ENCODE measurements around the gene FLAD1. TPM values are rescaled to one million over a fixed set of nuclear protein-coding genes. Genes with fewer than 3 reads are reported as not detected.
A peak's percentile ranks its signal among the peaks of the same experiment; 100 is the strongest.

The FLAD1 gene
- total and polyA plus RNA-seq, 2 of the 4 experiments (the other 2 are of a cell fraction): 26.3 to 37.3 TPM

- ChIA-PET POLR2A (ENCODE audit: unreplicated experiment) (interaction anchor here (2.0 kb wide), 1 partner anchor 8 kb away, joined by 17 read pairs; the partner anchor contains the start of gene PYGO2), CTCF (interaction anchor here (1.2 to 2.2 kb wide), 2 partner anchors 30 to 48 kb away, joined by 3 to 9 read pairs; no protein-coding TSS in a partner anchor)
- H3K18ac ChIP-seq (ENCODE audit: low read depth, low read length): peak overlapping the region; percentile 6; the same call in 1 of the 2 replicates
- H3K4me1 ChIP-seq (ENCODE audit: control insufficient read depth, insufficient read depth, low read length): peaks cover 18% of the 10 kb centered on the region
- peak overlapping the region; percentile 87 for H3K9ac ChIP-seq (ENCODE audit: low read depth, low read length)
- H2BK5ac ChIP-seq (ENCODE audit: low read depth, low read length, poor library complexity, severe bottlenecking): peak overlapping the region; percentile 87
- peaks cover 19 to 67% of the 10 kb centered on the region in 2 experiments for H3K79me1 ChIP-seq (ENCODE audit: low read depth in 1 of 2, low read length in 2 of 2)
- peak overlapping the region; percentile 85 for H2AK5ac ChIP-seq (ENCODE audit: low read depth, low read length)
- H4K91ac ChIP-seq (ENCODE audit: insufficient read depth, low read depth, low read length): peak overlapping the region; percentile 66
- H2BK15ac ChIP-seq (ENCODE audit: low read depth, low read length): peak overlapping the region; percentile 25; the same call in 1 of the 3 replicates
- H4K8ac ChIP-seq (ENCODE audit: low read depth in 2 of 2, low read length in 2 of 2): peak overlapping the region in 1 of 2 experiments; percentile 64; a peak in 1 of 4 replicates
- H3K9me3 ChIP-seq (ENCODE audit: control insufficient read depth, insufficient read depth, low read length): no peaks in the 10 kb centered on the region
- peak overlapping the region; percentile 99 for H2AK9ac ChIP-seq (replicated peaks; ENCODE audit: low read depth, low read length, poor library complexity)
- BruUV-seq (replicated peaks): no TSS peak
- ATAC-seq (ENCODE audit: low read depth) (no peak), DNase-seq (no peak)
- no peak for TF ChIP-seq POLR2A (IDR thresholded peaks at IDR 0.05; ENCODE audit: low read depth, low read length)
- TF ChIP-seq MAFK (IDR thresholded peaks at IDR 0.05; ENCODE audit: low read depth, low read length): no peak
- TF ChIP-seq MXI1 (IDR thresholded peaks at IDR 0.05; ENCODE audit: borderline replicate concordance, low read depth, low read length): no peak
- TF ChIP-seq RCOR1 (IDR thresholded peaks at IDR 0.05; ENCODE audit: insufficient replicate concordance, low read length): no peak
- no peak for TF ChIP-seq CEBPB (IDR thresholded peaks at IDR 0.05; ENCODE audit: low read depth, low read length)
- TF ChIP-seq FOS (IDR thresholded peaks at IDR 0.05; ENCODE audit: low read depth, low read length): no peak
- no peak for TF ChIP-seq ELK1 (IDR thresholded peaks at IDR 0.05; ENCODE audit: borderline replicate concordance, low read depth, low read length)
- no peak for TF ChIP-seq MAZ (IDR thresholded peaks at IDR 0.05; ENCODE audit: borderline replicate concordance, low read depth, low read length)
- TF ChIP-seq NFE2L2 (IDR thresholded peaks at IDR 0.05; ENCODE audit: low read depth, low read length): no peak
- TF ChIP-seq BHLHE40 (IDR thresholded peaks at IDR 0.05; ENCODE audit: low read depth, low read length): no peak
- TF ChIP-seq RFX5 (IDR thresholded peaks at IDR 0.05; ENCODE audit: low read depth, low read length): no peak
- no peak for TF ChIP-seq CHD1 (IDR thresholded peaks at IDR 0.05; ENCODE audit: low read depth, low read length)
- TF ChIP-seq RAD21 (IDR thresholded peaks at IDR 0.05; ENCODE audit: low read length): no peak
- TF ChIP-seq USF2 (IDR thresholded peaks at IDR 0.05; ENCODE audit: low read depth, low read length): no peak
- TF ChIP-seq CTCF (conservative IDR thresholded peaks at IDR 0.05; ENCODE audit: low read depth, low read length): no peak
- TF ChIP-seq SMC3 (IDR thresholded peaks at IDR 0.05; ENCODE audit: low read depth, low read length): no peak
- peaks cover 47% of the 10 kb centered on the region for H4K20me1 ChIP-seq (ENCODE audit: insufficient read depth, low read length)
- intact Hi-C loops (cut with micrococcal nuclease): no loop called here
- dilution Hi-C loops (cut with HindIII; ENCODE audit: low sequenced_read_pairs, unreplicated experiment): no loop called here
- H2BK20ac ChIP-seq (ENCODE audit: low read depth, low read length): no peak overlapping the region
- peak overlapping the region; percentile 84 for H3K27ac ChIP-seq (ENCODE audit: insufficient read depth, low read length)
- peak overlapping the region; percentile 79 for H3K56ac ChIP-seq (ENCODE audit: extremely low read depth, insufficient read depth, low read length)
- H2BK120ac ChIP-seq (ENCODE audit: low read depth, low read length): 0 out of 2 replicates have a peak overlapping the region, but pooled peaks have one; percentile 21
- peak overlapping the region; percentile 65 for H3K4me3 ChIP-seq (ENCODE audit: insufficient read depth, low read depth, low read length)
- H3K36me3 ChIP-seq (ENCODE audit: control insufficient read depth, insufficient read depth, low read length): peaks cover 39% of the 10 kb centered on the region
- H3K14ac ChIP-seq (replicated peaks; ENCODE audit: low read depth, low read length): peak overlapping the region; percentile 95
- in situ Hi-C loops (cut with MboI; ENCODE audit: low sequenced_read_pairs): no loop called here
- peak overlapping the region; percentile 85 for H3K23ac ChIP-seq (ENCODE audit: low read depth, low read length)
- H3K4me2 ChIP-seq (ENCODE audit: low read depth, low read length): peak overlapping the region; percentile 97
- 17% methylated on average over 1 of the region's 5 CpGs; no CpG with 5 or more reads in 1 of the 2 experiments for WGBS, 2 experiments (ENCODE audit: extremely low coverage in 2 of 2, insufficient read length in 1 of 2)
- H2AFZ ChIP-seq (replicated peaks; ENCODE audit: low read length, poor library complexity): peak overlapping the region; percentile 18
- no peak overlapping the region for H4K5ac ChIP-seq (ENCODE audit: low read depth, low read length)
- H3K4ac ChIP-seq (ENCODE audit: low read depth, low read length): peak overlapping the region; percentile 92
- H3K27me3 ChIP-seq (ENCODE audit: control insufficient read depth, insufficient read depth, low read length): no peaks in the 10 kb centered on the region
- peaks cover 7% of the 10 kb centered on the region for H3K9me1 ChIP-seq (ENCODE audit: insufficient read depth, low read length)
Observed at GRCh38 chr1:154969246-154969645, 13.9 kb upstream of the FLAD1 start.
